BLaER1 (cell line): ENCODE measurements around the gene P2RX1.

Experiments
- H3K27ac ChIP-seq: shearing (Covaris generic); formaldehyde crosslinking; 2 replicates; pipeline ENCODE4 v1.8.1; 2022
- H3K27me3 ChIP-seq: shearing (Covaris generic); formaldehyde crosslinking; 2 replicates; pipeline ENCODE4 v1.8.1; 2022
- H3K36me3 ChIP-seq: shearing (Covaris generic); formaldehyde crosslinking; 2 replicates; pipeline ENCODE4 v1.8.1; 2022
- H3K4me1 ChIP-seq: shearing (Covaris generic); formaldehyde crosslinking; 2 replicates; pipeline ENCODE4 v1.8.1; 2022
- H3K4me2 ChIP-seq: shearing (Covaris generic); formaldehyde crosslinking; 2 replicates; pipeline ENCODE4 v1.8.1; 2022
- H3K4me3 ChIP-seq: shearing (Covaris generic); formaldehyde crosslinking; 2 replicates; pipeline ENCODE4 v1.8.1; 2022
- H3K9ac ChIP-seq: shearing (Covaris generic); formaldehyde crosslinking; 2 replicates; pipeline ENCODE4 v1.8.1; 2022
- H3K9me3 ChIP-seq: shearing (Covaris generic); formaldehyde crosslinking; 2 replicates; pipeline ENCODE4 v1.8.1; 2022
- H4K20me1 ChIP-seq: shearing (Covaris generic); formaldehyde crosslinking; 2 replicates; pipeline ENCODE4 v1.8.1; 2022
- Cebpa-rat ChIP-seq: shearing (Covaris generic); IDR thresholded peaks from 2 replicates; pipeline ENCODE4 v1.8.1; 2022

Gene P2RX1

DNA sequence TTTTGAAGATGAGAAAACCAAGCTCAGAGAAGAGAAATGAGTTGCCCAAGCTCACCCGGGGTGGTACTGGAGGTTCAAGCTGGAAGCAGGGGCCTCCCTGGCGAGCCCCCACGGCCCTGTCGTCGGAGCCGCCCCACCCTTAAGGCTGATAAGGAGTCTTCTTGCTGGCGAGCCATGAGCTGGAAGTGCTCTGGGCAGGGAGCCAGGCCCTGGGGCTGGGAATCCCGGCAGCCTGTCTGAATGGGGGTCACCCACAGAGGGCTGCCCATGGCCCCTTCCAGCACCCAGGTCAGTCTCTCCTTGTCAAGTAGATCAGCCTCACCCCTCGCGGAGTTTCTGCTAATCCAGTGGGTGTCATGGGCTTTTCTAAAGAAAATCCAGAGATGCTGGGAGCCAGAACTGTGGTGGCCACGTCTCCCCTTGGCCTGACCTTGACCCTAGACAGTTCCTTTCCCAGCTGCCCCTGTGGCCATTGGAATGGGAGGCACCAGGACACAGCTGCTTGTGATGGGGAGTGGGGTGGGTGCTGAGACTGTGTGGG lies 1.2 kb upstream of the P2RX1 start:
- Histone ChIP-seq H3K9me3 (no peaks in the 10 kb centered on the region), H3K9ac (peak overlapping the region; percentile 86), H3K36me3 (peaks cover 4% of the 10 kb centered on the region; the same call in 1 of the 2 replicates), H3K4me3 (peak overlapping the region; percentile 72; the same call in 1 of the 2 replicates), H4K20me1 (peaks cover 7% of the 10 kb centered on the region; the same call in 1 of the 2 replicates), H3K27ac (peak overlapping the region; percentile 96), H3K4me2 (peak overlapping the region; percentile 98), H3K27me3 (no peaks in the 10 kb centered on the region), H3K4me1 (peaks cover 94% of the 10 kb centered on the region)
- TF ChIP-seq Cebpa-rat = no peak

DNA sequence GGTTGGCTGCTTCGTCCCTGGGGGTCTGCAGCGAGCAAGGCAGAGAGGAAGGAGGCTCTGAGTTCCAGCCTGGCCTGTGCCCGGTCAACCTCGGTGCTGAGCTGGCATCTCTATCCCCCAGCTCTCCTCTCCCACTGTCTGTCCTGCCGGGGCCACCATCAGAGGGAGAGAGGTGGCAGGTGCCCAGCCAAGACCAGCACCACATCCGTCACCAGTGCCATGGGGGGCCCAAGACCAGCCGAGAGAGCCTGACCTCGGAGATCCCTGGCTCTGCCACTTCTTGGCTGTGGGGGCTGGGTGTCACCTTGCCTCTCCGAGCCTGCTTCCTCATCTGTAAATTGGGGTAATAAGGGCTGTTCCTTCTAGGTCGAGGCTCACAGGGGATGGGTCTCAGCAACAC lies 560 bp upstream of the P2RX1 start:
- Histone ChIP-seq H4K20me1 (peaks cover 7% of the 10 kb centered on the region; the same call in 1 of the 2 replicates), H3K27ac (peak overlapping the region; percentile 96), H3K4me3 (peak overlapping the region; percentile 72), H3K4me1 (peaks cover 94% of the 10 kb centered on the region), H3K27me3 (no peaks in the 10 kb centered on the region), H3K9ac (peak overlapping the region; percentile 86), H3K9me3 (no peaks in the 10 kb centered on the region), H3K36me3 (peaks cover 4% of the 10 kb centered on the region; the same call in 1 of the 2 replicates), H3K4me2 (peak overlapping the region; percentile 98)
- TF ChIP-seq Cebpa-rat = no peak

DNA sequence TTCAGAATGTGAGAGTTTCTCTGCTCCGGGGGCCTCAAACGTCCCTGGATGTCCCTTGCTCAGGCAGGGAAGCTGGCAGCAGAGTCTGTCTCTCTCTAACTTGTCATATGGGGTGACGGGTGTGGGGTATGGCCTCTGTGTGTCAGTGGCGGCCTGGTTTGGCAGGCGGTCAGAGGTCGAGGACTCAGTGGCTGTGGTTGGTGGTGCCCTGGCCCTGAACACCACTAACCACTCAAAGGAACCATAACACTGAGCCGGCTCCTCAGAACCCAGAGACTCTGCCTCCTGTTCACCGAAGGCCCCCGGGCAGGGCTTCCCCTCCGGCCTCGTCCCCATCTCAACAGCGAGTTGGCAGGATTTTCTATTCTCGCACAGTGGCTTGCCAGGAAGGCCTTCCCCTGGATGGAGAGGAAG lies 677 bp downstream of the P2RX1 start:
- Histone ChIP-seq H4K20me1 (peaks cover 7% of the 10 kb centered on the region; the same call in 1 of the 2 replicates), H3K9ac (peak overlapping the region; percentile 86), H3K27me3 (no peaks in the 10 kb centered on the region), H3K4me2 (peak overlapping the region; percentile 98), H3K4me3 (peak overlapping the region; percentile 72), H3K9me3 (no peaks in the 10 kb centered on the region), H3K4me1 (peaks cover 94% of the 10 kb centered on the region), H3K27ac (peak overlapping the region; percentile 96), H3K36me3 (peaks cover 4% of the 10 kb centered on the region; the same call in 1 of the 2 replicates)
- no peak for TF ChIP-seq Cebpa-rat

DNA sequence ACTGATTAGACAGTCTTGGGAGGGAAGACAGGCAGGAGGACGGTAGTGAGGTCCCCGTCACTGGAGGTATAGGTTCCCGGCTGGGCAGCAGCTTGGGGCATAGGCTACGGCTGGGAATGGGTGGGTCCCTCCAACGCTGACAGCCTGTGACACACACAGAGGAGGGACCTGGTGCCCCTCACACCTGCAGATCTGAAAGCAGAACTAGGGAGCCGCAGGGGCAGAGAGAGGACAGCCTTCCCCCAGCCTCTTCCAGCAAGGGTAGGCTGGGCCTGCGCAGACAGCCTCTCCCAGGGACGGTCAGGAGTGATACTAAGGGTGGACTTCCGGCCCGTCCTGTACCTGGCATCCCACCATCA lies 2.0 kb downstream of the P2RX1 start:
- H3K27ac ChIP-seq = peak overlapping the region; percentile 96
- H3K4me3 ChIP-seq = peak overlapping the region; percentile 72
- H3K36me3 ChIP-seq = peaks cover 4% of the 10 kb centered on the region; the same call in 1 of the 2 replicates
- H3K9ac ChIP-seq = peak overlapping the region; percentile 86
- H4K20me1 ChIP-seq = peaks cover 7% of the 10 kb centered on the region; the same call in 1 of the 2 replicates
- H3K4me1 ChIP-seq = peaks cover 94% of the 10 kb centered on the region
- no peak for TF ChIP-seq Cebpa-rat
- H3K9me3 ChIP-seq = no peaks in the 10 kb centered on the region
- H3K27me3 ChIP-seq = no peaks in the 10 kb centered on the region
- H3K4me2 ChIP-seq = peak overlapping the region; percentile 98

DNA sequence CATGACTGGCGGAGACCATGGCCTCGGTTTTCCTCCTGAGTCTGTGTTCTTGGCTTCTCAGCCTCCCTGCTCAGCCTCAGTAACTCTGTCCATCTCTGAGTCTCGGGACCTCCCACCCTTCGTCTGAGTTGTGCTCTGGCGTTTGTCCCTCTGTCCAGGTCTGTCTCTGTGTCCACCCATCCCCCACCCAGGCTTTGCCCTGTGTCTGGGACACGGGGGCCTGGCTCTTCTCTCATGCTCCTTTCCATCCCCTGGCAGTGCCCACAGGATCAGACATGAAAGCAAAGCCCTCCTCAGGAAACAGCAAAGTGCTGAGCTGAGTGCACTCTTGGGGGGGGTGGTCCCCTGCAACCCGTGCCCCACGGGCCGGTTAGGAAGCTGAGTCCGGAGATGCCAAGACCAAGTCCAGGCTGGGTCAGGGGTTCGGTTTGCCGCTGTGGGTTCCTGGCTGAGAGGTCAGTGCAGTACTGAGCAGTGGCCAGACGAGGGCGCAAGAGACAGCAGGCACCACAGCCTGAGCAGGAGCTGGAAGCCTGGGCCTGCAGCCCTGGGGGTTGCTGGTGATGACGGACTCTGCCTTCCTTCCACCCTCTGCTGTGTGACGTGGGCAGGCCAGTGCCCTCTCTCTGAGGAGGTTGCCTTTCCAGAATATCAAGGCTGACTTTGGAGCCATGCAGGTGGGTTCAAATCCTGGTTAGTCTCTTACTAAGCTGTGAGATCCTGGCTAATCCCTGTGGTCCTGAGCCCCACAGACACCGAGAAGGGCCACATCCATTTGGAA lies 2.5 kb downstream of the P2RX1 start:
- peak overlapping the region; percentile 72 for H3K4me3 ChIP-seq
- H3K4me1 ChIP-seq = peaks cover 94% of the 10 kb centered on the region
- no peaks in the 10 kb centered on the region for H3K9me3 ChIP-seq
- peaks cover 7% of the 10 kb centered on the region; the same call in 1 of the 2 replicates for H4K20me1 ChIP-seq
- no peak for TF ChIP-seq Cebpa-rat
- peak overlapping the region; percentile 86 for H3K9ac ChIP-seq
- peak overlapping the region; percentile 98 for H3K4me2 ChIP-seq
- H3K27ac ChIP-seq = peak overlapping the region; percentile 96
- H3K27me3 ChIP-seq = no peaks in the 10 kb centered on the region
- H3K36me3 ChIP-seq = peaks cover 4% of the 10 kb centered on the region; the same call in 1 of the 2 replicates

DNA sequence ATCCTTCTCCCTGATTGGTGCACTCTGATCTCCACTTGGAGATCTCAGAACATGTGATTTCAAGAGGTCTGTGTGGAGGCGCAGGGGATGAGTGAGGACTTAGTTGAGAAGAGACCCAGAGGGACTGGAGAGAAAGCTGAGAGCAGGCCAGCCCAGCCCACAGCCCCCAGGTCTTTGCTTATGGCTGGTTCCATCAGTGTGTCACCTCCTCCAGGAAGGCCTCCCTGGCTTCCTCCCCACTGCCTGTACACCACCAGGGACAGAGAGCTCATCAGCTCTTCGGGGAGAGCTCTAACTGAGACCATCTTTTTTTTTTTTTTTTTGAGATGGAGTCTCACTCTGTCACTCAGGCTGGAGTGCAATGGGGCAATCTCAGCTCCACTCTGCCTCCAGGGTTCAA lies 3.4 kb downstream of the P2RX1 start:
- Histone ChIP-seq H4K20me1 (peaks cover 7% of the 10 kb centered on the region; the same call in 1 of the 2 replicates), H3K4me2 (peak overlapping the region; percentile 98), H3K9me3 (no peaks in the 10 kb centered on the region), H3K4me1 (peaks cover 97% of the 10 kb centered on the region), H3K9ac (no peak overlapping the region), H3K27ac (peak overlapping the region; percentile 96; the same call in 1 of the 2 replicates), H3K27me3 (no peaks in the 10 kb centered on the region), H3K36me3 (peaks cover 4% of the 10 kb centered on the region; the same call in 1 of the 2 replicates), H3K4me3 (no peak overlapping the region)
- no peak for TF ChIP-seq Cebpa-rat

DNA sequence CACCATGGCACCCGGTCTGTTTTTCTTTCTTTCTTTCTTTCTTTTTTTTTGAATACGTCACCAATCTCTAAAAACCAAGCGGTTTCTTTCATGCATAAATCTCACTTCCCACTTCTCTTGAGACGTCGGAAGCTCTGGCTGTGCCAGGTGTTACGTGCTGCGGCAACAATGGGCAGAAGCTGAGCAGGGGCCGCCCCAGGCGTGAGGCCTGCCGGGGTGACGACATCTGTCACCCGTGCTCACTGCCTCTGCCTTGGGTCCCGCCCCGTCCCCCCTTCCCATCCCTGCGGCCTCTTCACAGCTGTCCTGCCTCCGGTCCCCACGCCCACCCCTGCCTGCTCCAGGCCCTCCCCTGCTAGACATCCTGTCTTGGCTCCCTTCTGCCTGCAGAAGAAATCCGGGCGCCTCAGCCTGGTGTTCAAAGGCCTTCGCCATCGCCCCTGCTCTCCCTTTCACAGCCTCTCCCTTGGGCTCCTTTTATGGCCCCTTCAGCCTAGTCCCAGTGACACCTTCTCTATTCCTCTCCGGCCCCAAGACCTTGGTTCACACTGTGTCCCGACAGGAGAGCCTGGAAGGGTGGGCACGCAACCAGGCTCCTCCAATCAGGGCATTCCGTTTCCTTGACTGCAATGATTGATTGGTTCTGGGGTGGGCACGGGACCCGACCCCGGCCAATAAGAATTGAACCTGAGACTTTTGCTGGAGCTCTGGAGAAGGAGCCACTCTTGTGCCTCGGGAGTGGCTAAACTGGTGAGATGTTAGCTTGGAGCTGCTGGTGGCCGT lies 4.8 kb downstream of the P2RX1 start:
- Histone ChIP-seq H4K20me1 (peaks cover 7% of the 10 kb centered on the region; the same call in 1 of the 2 replicates), H3K4me2 (peak overlapping the region; percentile 98), H3K4me1 (peaks cover 100% of the 10 kb centered on the region), H3K4me3 (peak overlapping the region; percentile 46), H3K27ac (peak overlapping the region; percentile 96), H3K9ac (peak overlapping the region; percentile 75), H3K9me3 (no peaks in the 10 kb centered on the region), H3K36me3 (peaks cover 4% of the 10 kb centered on the region; the same call in 1 of the 2 replicates), H3K27me3 (no peaks in the 10 kb centered on the region)
- TF ChIP-seq Cebpa-rat = no peak

DNA sequence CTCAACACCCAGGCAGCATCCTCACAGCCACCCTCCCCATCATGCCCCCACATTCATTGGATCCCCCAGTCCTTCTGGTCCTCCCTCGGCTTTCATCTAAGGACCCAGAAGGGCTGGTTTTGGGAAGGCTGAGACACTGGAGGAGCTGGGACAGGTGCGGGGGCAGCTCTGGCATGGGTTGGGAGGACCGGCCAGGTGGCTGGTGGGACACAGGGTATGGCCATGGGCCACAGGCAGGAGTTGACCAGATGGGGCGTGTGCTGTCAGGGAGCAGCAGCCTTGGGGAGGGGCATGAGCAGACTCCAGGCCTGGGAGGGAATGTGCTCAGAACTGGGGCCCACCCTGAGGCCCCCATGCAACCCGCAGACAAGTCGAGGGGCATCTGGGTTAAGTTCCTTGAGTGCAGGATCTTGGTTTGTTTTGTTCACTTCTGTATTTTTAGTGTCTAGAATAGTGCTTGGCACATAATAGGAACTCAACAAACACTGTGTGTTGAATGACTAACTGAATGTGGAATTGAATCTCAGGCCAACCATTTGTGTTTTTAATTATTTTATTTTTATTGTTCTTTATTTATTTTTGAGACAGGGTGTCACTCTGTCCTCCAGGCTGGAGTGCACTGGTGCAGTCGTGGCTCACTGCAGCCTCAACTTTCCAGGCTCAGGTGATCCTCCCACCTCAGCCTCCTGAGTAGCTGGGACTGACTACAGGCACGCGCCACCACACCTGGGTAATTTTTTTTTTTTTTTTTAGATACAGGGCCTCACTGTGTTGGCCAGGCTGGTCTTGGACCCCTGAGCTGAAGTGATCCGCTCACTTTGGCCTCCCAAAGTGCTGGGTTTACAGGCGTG lies 5.6 kb downstream of the P2RX1 start:
- TF ChIP-seq Cebpa-rat = no peak
- Histone ChIP-seq H3K27ac (peak overlapping the region; percentile 96), H4K20me1 (peaks cover 7% of the 10 kb centered on the region; the same call in 1 of the 2 replicates), H3K36me3 (peaks cover 4% of the 10 kb centered on the region; the same call in 1 of the 2 replicates), H3K4me1 (peaks cover 100% of the 10 kb centered on the region), H3K4me2 (peak overlapping the region; percentile 98), H3K9me3 (no peaks in the 10 kb centered on the region), H3K27me3 (no peaks in the 10 kb centered on the region), H3K9ac (peak overlapping the region; percentile 75), H3K4me3 (peak overlapping the region; percentile 46; the same call in 1 of the 2 replicates)
